ENCODE measurements around the gene USP4.

- TF ChIP-seq CTCF (IDR thresholded peaks at IDR 0.05; ENCODE audit: low read depth, low read length, poor library complexity, severe bottlenecking), result no peak
- no peak for TF ChIP-seq EZH2phosphoT487 (IDR thresholded peaks at IDR 0.05; ENCODE audit: borderline replicate concordance, low read length)
Measured at GRCh38 chr3:49346797-49347251, 7.0 kb upstream of the USP4 start.
